ENCODE results near the gene OXNAD1. TPM values are rescaled to one million over a fixed set of nuclear protein-coding genes. Genes with fewer than 3 reads are reported as not detected.

The OXNAD1 gene
- total and polyA plus RNA-seq, 10 of the 15 experiments (the other 5 are each of a cell fraction or from before 2014, with no cell fraction given), result 5.6 to 27.8 (median 16.2) TPM

DNA sequence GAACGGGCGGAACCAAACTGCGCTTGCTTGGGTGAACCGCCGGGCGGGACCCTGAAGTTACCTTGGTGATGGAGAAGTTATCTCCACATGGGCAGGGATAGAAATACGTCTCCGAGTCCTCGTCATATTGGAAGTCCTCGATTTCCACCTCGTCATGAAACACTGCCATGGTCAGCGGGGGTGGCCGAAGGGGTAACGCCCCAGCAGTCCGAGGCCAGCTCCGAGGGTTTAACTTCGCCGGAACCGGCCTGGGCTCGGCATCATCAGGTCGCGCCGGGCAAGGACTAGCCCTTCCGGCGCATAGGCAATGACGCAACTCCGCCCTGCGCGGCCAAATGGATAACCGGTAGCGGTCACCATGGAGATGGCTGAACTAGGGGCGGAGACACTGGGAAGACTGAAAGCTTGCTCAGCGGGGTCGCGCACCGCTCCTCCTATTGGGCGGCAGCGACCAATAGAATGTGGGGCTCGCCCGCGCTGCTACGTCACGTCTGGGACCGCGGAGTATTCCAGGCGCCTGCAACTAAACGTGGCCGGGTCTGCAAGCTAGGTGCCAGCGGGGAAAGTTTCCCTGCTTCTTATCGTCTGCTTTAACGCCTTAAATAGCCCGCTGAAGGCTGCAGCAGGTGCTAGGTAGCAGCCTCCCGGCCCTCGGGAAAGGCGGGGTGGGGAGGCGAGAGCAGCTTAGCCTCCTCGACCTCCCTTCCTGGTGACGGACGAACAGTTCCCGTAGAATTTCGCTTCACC lies at the start of gene OXNAD1, which contains the start of gene DPH3 (continued):
- TF ChIP-seq EED (IDR thresholded peaks at IDR 0.05; ENCODE audit: low read depth), result no peak
- no peak for TF ChIP-seq ZNF274 (IDR thresholded peaks at IDR 0.05; ENCODE audit: insufficient read depth, insufficient read length)
- no peak for TF ChIP-seq SUZ12 (IDR thresholded peaks at IDR 0.05; ENCODE audit: unreplicated experiment)
- TF ChIP-seq YBX1 (IDR thresholded peaks at IDR 0.05), result no peak
- TF ChIP-seq GATAD2B (conservative IDR thresholded peaks at IDR 0.05; ENCODE audit: low read depth), result peak; percentile 26; the same call in 1 of the 2 replicates
- no peak for TF ChIP-seq ZZZ3 (IDR thresholded peaks at IDR 0.05; ENCODE audit: control insufficient read depth, insufficient read length, low read depth)
- TF ChIP-seq POU2F2 (IDR thresholded peaks at IDR 0.05; ENCODE audit: borderline replicate concordance, low read depth, low read length), result peak; percentile 51; the same call in 1 of the 3 replicates
- peak; percentile 100 for TF ChIP-seq CREB1 (IDR thresholded peaks at IDR 0.05; ENCODE audit: low read depth)
- TF ChIP-seq NKRF (conservative IDR thresholded peaks at IDR 0.05), result peak; percentile 88
- TF ChIP-seq, protein P1, sequence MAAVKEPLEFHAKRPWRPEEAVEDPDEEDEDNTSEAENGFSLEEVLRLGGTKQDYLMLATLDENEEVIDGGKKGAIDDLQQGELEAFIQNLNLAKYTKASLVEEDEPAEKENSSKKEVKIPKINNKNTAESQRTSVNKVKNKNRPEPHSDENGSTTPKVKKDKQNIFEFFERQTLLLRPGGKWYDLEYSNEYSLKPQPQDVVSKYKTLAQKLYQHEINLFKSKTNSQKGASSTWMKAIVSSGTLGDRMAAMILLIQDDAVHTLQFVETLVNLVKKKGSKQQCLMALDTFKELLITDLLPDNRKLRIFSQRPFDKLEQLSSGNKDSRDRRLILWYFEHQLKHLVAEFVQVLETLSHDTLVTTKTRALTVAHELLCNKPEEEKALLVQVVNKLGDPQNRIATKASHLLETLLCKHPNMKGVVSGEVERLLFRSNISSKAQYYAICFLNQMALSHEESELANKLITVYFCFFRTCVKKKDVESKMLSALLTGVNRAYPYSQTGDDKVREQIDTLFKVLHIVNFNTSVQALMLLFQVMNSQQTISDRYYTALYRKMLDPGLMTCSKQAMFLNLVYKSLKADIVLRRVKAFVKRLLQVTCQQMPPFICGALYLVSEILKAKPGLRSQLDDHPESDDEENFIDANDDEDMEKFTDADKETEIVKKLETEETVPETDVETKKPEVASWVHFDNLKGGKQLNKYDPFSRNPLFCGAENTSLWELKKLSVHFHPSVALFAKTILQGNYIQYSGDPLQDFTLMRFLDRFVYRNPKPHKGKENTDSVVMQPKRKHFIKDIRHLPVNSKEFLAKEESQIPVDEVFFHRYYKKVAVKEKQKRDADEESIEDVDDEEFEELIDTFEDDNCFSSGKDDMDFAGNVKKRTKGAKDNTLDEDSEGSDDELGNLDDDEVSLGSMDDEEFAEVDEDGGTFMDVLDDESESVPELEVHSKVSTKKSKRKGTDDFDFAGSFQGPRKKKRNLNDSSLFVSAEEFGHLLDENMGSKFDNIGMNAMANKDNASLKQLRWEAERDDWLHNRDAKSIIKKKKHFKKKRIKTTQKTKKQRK (IDR thresholded peaks at IDR 0.05; ENCODE audit: low read depth, low read length), result no peak
- TF ChIP-seq POLR2AphosphoS2 (IDR thresholded peaks at IDR 0.05; ENCODE audit: low read depth, low read length), result 0 out of 2 replicates have a peak, but pooled peaks have one; percentile 48
- TF ChIP-seq, protein P2, sequence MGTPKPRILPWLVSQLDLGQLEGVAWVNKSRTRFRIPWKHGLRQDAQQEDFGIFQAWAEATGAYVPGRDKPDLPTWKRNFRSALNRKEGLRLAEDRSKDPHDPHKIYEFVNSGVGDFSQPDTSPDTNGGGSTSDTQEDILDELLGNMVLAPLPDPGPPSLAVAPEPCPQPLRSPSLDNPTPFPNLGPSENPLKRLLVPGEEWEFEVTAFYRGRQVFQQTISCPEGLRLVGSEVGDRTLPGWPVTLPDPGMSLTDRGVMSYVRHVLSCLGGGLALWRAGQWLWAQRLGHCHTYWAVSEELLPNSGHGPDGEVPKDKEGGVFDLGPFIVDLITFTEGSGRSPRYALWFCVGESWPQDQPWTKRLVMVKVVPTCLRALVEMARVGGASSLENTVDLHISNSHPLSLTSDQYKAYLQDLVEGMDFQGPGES (IDR thresholded peaks at IDR 0.05), result peak; percentile 62; the same call in 1 of the 2 replicates
- peak; percentile 70 for TF ChIP-seq E4F1 (IDR thresholded peaks at IDR 0.05; ENCODE audit: borderline replicate concordance, partially characterized antibody)
- peak; percentile 88 for TF ChIP-seq RELB (IDR thresholded peaks at IDR 0.05; ENCODE audit: low read depth)
- TF ChIP-seq TCF12 (IDR thresholded peaks at IDR 0.05; ENCODE audit: low read depth, low read length), result no peak
- no peak for TF ChIP-seq ETV6 (conservative IDR thresholded peaks at IDR 0.05 in 1 of 2, IDR thresholded peaks at IDR 0.05 in 1 of 2; ENCODE audit: borderline replicate concordance in 1 of 2, low read depth in 1 of 2)
- TF ChIP-seq BACH1 (IDR thresholded peaks at IDR 0.05; ENCODE audit: borderline replicate concordance), result no peak
- TF ChIP-seq CBFB (IDR thresholded peaks at IDR 0.05; ENCODE audit: low read depth), result no peak
